SIG-M5 (cell line): ENCODE results near the gene NTMT1.

Experiments
- DNase-seq: peaks from one replicate; lab custom pipeline; 2025; lab: John Stamatoyannopoulos, UW

Gene NTMT1

GRCh38 chr9:129597355-129598088 lies 28.4 kb upstream of the NTMT1 start:
- no peak for DNase-seq

- no peak for DNase-seq
Measured at GRCh38 chr9:129598089-129598596, 27.8 kb upstream of the NTMT1 start.

- DNase-seq: no peak
Measured at GRCh38 chr9:129601082-129601674, 24.8 kb upstream of the NTMT1 start.

- no peak for DNase-seq
Measured at GRCh38 chr9:129602598-129603415, 23.2 kb upstream of the NTMT1 start.

- no peak for DNase-seq
Measured at GRCh38 chr9:129604056-129604765, 21.8 kb upstream of the NTMT1 start.

GRCh38 chr9:129604766-129605163 lies 21.2 kb upstream of the NTMT1 start:
- DNase-seq: no peak

GRCh38 chr9:129606161-129607026 lies 19.6 kb upstream of the NTMT1 start:
- no peak for DNase-seq

- DNase-seq: no peak
Measured at GRCh38 chr9:129607027-129607387, 19.0 kb upstream of the NTMT1 start.

- no peak for DNase-seq
Measured at GRCh38 chr9:129608561-129609481, 17.1 kb upstream of the NTMT1 start.

- DNase-seq: no peak
Measured at GRCh38 chr9:129609486-129610212, 16.3 kb upstream of the NTMT1 start.

GRCh38 chr9:129610213-129610472 lies 15.8 kb upstream of the NTMT1 start:
- DNase-seq: no peak

- DNase-seq: no peak
Measured at GRCh38 chr9:129610473-129611306, 15.3 kb upstream of the NTMT1 start.

GRCh38 chr9:129611307-129611800 lies 14.6 kb upstream of the NTMT1 start:
- DNase-seq: no peak

GRCh38 chr9:129612123-129612522 lies 13.8 kb upstream of the NTMT1 start:
- no peak for DNase-seq

GRCh38 chr9:129612815-129613519 lies 13.0 kb upstream of the NTMT1 start:
- DNase-seq: no peak

- DNase-seq: no peak
Measured at GRCh38 chr9:129613520-129614175, 12.3 kb upstream of the NTMT1 start.

- DNase-seq: no peak
Measured at GRCh38 chr9:129614932-129615331, 11.0 kb upstream of the NTMT1 start.
